ENCODE measurements around the gene MAP1LC3C.

GRCh38 chr1:242005866-242006535 lies 7.1 kb upstream of the MAP1LC3C start:
- TF ChIP-seq CTCF (IDR thresholded peaks at IDR 0.05) (no peak), POLR2A (IDR thresholded peaks at IDR 0.05) (no peak)

Measured in esophagus squamous epithelium (tissue), 4 donors.